Suprapubic skin (tissue), 4 donors: ENCODE data around the gene ZBTB45. TPM values are rescaled to one million over a fixed set of nuclear protein-coding genes. Genes with fewer than 3 reads are reported as not detected.

Experiments used
- DNase-seq, 2 donors: peaks; one replicate each; pipeline ENCODE4 v3.0.0-alpha.2; 2019; ENCODE audit warnings: low spot score in 2 of 2
- H3K27ac ChIP-seq: fragments of 200-600 bp; sonication (generic); one replicate; pipeline ENCODE4 v1.5.1; 2019
- H3K27me3 ChIP-seq: fragments of 200-600 bp; sonication (generic); one replicate; pipeline ENCODE4 v1.5.1; 2019
- H3K36me3 ChIP-seq: fragments of 200-600 bp; sonication (generic); one replicate; pipeline ENCODE4 v1.5.1; 2019
- H3K4me1 ChIP-seq: fragments of 200-600 bp; sonication (generic); one replicate; pipeline ENCODE4 v1.5.1; 2019
- H3K4me3 ChIP-seq: fragments of 200-600 bp; sonication (generic); one replicate; pipeline ENCODE4 v1.5.1; 2019; ENCODE audit warnings: mild to moderate bottlenecking
- H3K9me3 ChIP-seq: fragments of 200-600 bp; sonication (generic); one replicate; pipeline ENCODE4 v1.5.1; 2019
- CTCF ChIP-seq, 2 donors: fragments of 200-600 bp in 1 of 2; fragments of 450-650 bp in 1 of 2; sonication (generic) in 1 of 2; IDR thresholded peaks; one replicate each; pipeline ENCODE4 v1.5.1; 2016 to 2019; ENCODE audit warnings: antibody characterized with exemption in 2 of 2, mild to moderate bottlenecking in 1 of 2, moderate library complexity in 1 of 2
- EP300 ChIP-seq: sonication (generic); formaldehyde crosslinking; IDR thresholded peaks from one replicate; pipeline ENCODE4 v1.6.1; 2017; ENCODE audit warnings: antibody characterized with exemption
- POLR2A ChIP-seq, 2 donors: fragments of 450-650 bp; IDR thresholded peaks; one replicate each; pipeline ENCODE4 v1.6.1; 2017; ENCODE audit warnings: antibody characterized with exemption in 2 of 2, mild to moderate bottlenecking in 2 of 2, moderate library complexity in 2 of 2
- POLR2AphosphoS5 ChIP-seq, 3 donors: sonication (generic); formaldehyde crosslinking; IDR thresholded peaks; one replicate each; pipeline ENCODE4 v1.6.1; 2017; ENCODE audit warnings: antibody characterized with exemption in 3 of 3
- WGBS: methylation state at CpG from one replicate; pipeline ENCODE4 v1.1.5; 2018; 5-methylcytosine and 5-hydroxymethylcytosine counted together
- total RNA-seq, 4 donors: library from RNA; depleted of rRNA; stranded (reverse); fragments of >200 nt; gene quantifications; one replicate each; pipeline ENCODE4 v1.1.0, GENCODE V29; 2016

ZBTB45 gene
- total RNA-seq, 4 donors from 2014 or later: 6.7 to 20.7 (median 15.8) TPM

GRCh38 chr19:58479303-58479702 is 40.3 kb downstream of the ZBTB45 start:
- Histone ChIP-seq H3K27ac (no peak overlapping the region), H3K27me3 (no peaks in the 10 kb centered on the region), H3K9me3 (no peaks in the 10 kb centered on the region), H3K4me3 (no peak overlapping the region), H3K36me3 (peaks cover 33% of the 10 kb centered on the region), H3K4me1 (peaks cover 20% of the 10 kb centered on the region)
- TF ChIP-seq CTCF (IDR thresholded peaks at IDR 0.05) (no peak), POLR2AphosphoS5 (IDR thresholded peaks at IDR 0.05) (no peak), EP300 (no peak), POLR2A (IDR thresholded peaks at IDR 0.05) (no peak)
- WGBS: 90% methylated on average over 5 of the region's 7 CpGs
- no peak for DNase-seq

- TF ChIP-seq CTCF (IDR thresholded peaks at IDR 0.05) (no peak), POLR2A (IDR thresholded peaks at IDR 0.05) (no peak), EP300 (no peak), POLR2AphosphoS5 (IDR thresholded peaks at IDR 0.05) (no peak)
- Histone ChIP-seq H3K36me3 (peaks cover 39% of the 10 kb centered on the region), H3K27me3 (no peaks in the 10 kb centered on the region), H3K4me3 (no peak overlapping the region), H3K4me1 (peaks cover 20% of the 10 kb centered on the region), H3K9me3 (no peaks in the 10 kb centered on the region), H3K27ac (no peak overlapping the region)
- no CpG with 5 or more reads among the region's 1 CpG for WGBS
- DNase-seq: no peak
Measured at GRCh38 chr19:58477871-58478270, 41.7 kb downstream of the ZBTB45 start.

- TF ChIP-seq POLR2A (IDR thresholded peaks at IDR 0.05) (no peak), CTCF (IDR thresholded peaks at IDR 0.05) (no peak), POLR2AphosphoS5 (IDR thresholded peaks at IDR 0.05) (no peak), EP300 (no peak)
- Histone ChIP-seq H3K9me3 (no peaks in the 10 kb centered on the region), H3K27ac (no peak overlapping the region), H3K36me3 (peaks cover 45% of the 10 kb centered on the region), H3K4me3 (peak overlapping the region; percentile 63), H3K27me3 (no peaks in the 10 kb centered on the region), H3K4me1 (peaks cover 20% of the 10 kb centered on the region)
- no peak for DNase-seq
- 84% methylated on average over 9 of the region's 15 CpGs for WGBS
Measured at GRCh38 chr19:58477130-58477529, 42.5 kb downstream of the ZBTB45 start.

GRCh38 chr19:58476498-58477015 is 43.1 kb downstream of the ZBTB45 start:
- 3% methylated on average over 26 of the region's 27 CpGs for WGBS
- peaks cover 20% of the 10 kb centered on the region for H3K4me1 ChIP-seq
- no peak for TF ChIP-seq POLR2A (IDR thresholded peaks at IDR 0.05)
- no peak for TF ChIP-seq CTCF (IDR thresholded peaks at IDR 0.05)
- no peak for TF ChIP-seq EP300
- no peak for TF ChIP-seq POLR2AphosphoS5 (IDR thresholded peaks at IDR 0.05)
- no peaks in the 10 kb centered on the region for H3K27me3 ChIP-seq
- no peak for DNase-seq
- H3K9me3 ChIP-seq: no peaks in the 10 kb centered on the region
- peak overlapping the region; percentile 63 for H3K4me3 ChIP-seq
- peak overlapping the region; percentile 77 for H3K27ac ChIP-seq
- peaks cover 48% of the 10 kb centered on the region for H3K36me3 ChIP-seq

- peak; percentile 99 for DNase-seq
- Histone ChIP-seq H3K4me3 (peak within 1 kb of the TSS; percentile 63), H3K27me3 (no peaks in the 10 kb centered on the region), H3K4me1 (peaks cover 20% of the 10 kb centered on the region), H3K36me3 (peaks cover 49% of the 10 kb centered on the region), H3K27ac (peak within 1 kb of the TSS; percentile 77), H3K9me3 (no peaks in the 10 kb centered on the region)
- TF ChIP-seq EP300: no peak
- TF ChIP-seq CTCF (IDR thresholded peaks at IDR 0.05): no peak
- TF ChIP-seq POLR2A (IDR thresholded peaks at IDR 0.05): peak in 1 of 2 donors; percentile 40
- TF ChIP-seq POLR2AphosphoS5 (IDR thresholded peaks at IDR 0.05): peak in 2 of 3 donors; percentile 47 to 83
- 0% methylated on average over 6 of the region's 64 CpGs for WGBS
Measured at GRCh38 chr19:58475714-58476497, 43.7 kb downstream of the ZBTB45 start, which contains the start of gene ZNF446. Gene ZNF446 (plus strand): TSS chr19:58476352. CDS start chr19:58477219, 867 bp downstream.
